ENCODE measurements around the gene ZNF878. TPM values are rescaled to one million over a fixed set of nuclear protein-coding genes. Genes with fewer than 3 reads are reported as not detected.

The ZNF878 gene
- total and polyA plus RNA-seq, 4 experiments from 2014 or later: not detected

DNA sequence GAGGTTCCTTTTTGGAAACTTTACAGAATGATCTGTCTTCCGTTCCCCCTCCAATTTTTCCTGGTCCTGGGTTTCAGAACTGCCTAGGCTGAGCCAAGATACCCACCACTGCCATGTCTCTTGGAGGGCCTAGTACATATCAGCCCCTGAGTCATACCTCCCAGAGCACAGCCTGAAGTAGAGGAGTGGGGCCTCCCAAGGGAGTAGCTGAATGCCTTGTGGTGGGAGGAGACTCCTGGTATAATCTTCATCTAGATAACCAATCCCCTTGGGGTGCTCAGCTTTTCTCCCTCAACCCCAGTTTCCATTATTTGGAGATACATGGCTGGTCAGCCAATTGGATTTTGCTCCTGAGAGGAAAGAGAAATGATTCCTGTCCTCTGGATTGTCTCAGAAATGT, 57.6 kb downstream of the ZNF878 start:
- CTCF ChIA-PET (ENCODE audit: partially characterized antibody): interaction anchor here (2.7 kb wide), 1 partner anchor 197 kb away, joined by 7 read pairs; the partner anchor contains the start of gene ZNF491

More for the DNA sequence above, 57.6 kb downstream of the ZNF878 start:
- Histone ChIP-seq H3K4me3 (ENCODE audit: low read length in 2 of 2) (no peak overlapping the region), H3K27me3 (ENCODE audit: insufficient read depth, low read length) (no peaks in the 10 kb centered on the region), H3K9me3 (ENCODE audit: control insufficient read depth in 1 of 2, low read length in 2 of 2) (no peaks in the 10 kb centered on the region), H3K4me1 (ENCODE audit: insufficient read depth, low read length) (peaks cover 9% of the 10 kb centered on the region), H3K27ac (ENCODE audit: low read depth, low read length) (no peak overlapping the region), H3K36me3 (ENCODE audit: insufficient read depth, low read length) (no peaks in the 10 kb centered on the region)
- H3K4me1 Mint-ChIP-seq: peaks cover 22 to 42% (median 29%) of the 10 kb centered on the region in 4 donors
- DNase-seq: no peak
- no peak overlapping the region for H3K4me3 Mint-ChIP-seq
- H3K36me3 Mint-ChIP-seq: peaks cover 25 to 28% of the 10 kb centered on the region in 2 donors
- no peaks in the 10 kb centered on the region for H3K27me3 Mint-ChIP-seq
- H3K27ac Mint-ChIP-seq: no peak overlapping the region
- no peaks in the 10 kb centered on the region for H3K9me3 Mint-ChIP-seq
- intact Hi-C loops (cut with micrococcal nuclease): no loop called here
- POLR2A ChIA-PET (ENCODE audit: partially characterized antibody): no interaction called here

Other genes starting within 250 kb of the ZNF878 start
- 10 to 100 TPM; 18.0 to 18.5 TPM for gene ZNF440, start 238.7 kb downstream of the ZNF878 start, total RNA-seq
- 1 to 10 TPM; 1.8 to 3.7 TPM for gene ZNF440, start 238.7 kb downstream of the ZNF878 start, polyA plus RNA-seq
- gene ZNF439, start 204.2 kb downstream of the ZNF878 start, total RNA-seq: 10 to 100 TPM; 16.9 to 17.7 TPM
- gene ZNF439, start 204.2 kb downstream of the ZNF878 start, polyA plus RNA-seq: 1 to 10 TPM in 1 of 2 donors, under 1 TPM in 1; 0.72 to 5.6 TPM
- gene ZNF69, start 165.2 kb downstream of the ZNF878 start, total RNA-seq: 1 to 10 TPM; 7.5 to 8.5 TPM
- gene ZNF69, start 165.2 kb downstream of the ZNF878 start, polyA plus RNA-seq: 1 to 10 TPM in 1 of 2 donors, under 1 TPM in 1; 0.57 to 3.1 TPM
- gene ZNF700, start 127.9 kb downstream of the ZNF878 start, total RNA-seq: 10 to 100 TPM; 24.9 to 25.6 TPM
- gene ZNF700, start 127.9 kb downstream of the ZNF878 start, polyA plus RNA-seq: 1 to 10 TPM; 3.2 to 5.6 TPM
- 10 to 100 TPM; 14.3 to 16.4 TPM for gene ZNF763, start 87.9 kb downstream of the ZNF878 start, total RNA-seq
- 1 to 10 TPM; 2.6 to 3.7 TPM for gene ZNF763, start 87.9 kb downstream of the ZNF878 start, polyA plus RNA-seq
- gene ZNF433, start 17.3 kb downstream of the ZNF878 start, total RNA-seq: under 1 TPM; 0.38 to 0.44 TPM
- 1 to 10 TPM in 1 of 2 donors, under 1 TPM in 1; 0.98 to 2.2 TPM for gene ZNF433, start 17.3 kb downstream of the ZNF878 start, polyA plus RNA-seq
- gene ZNF844, start 11.8 kb upstream of the ZNF878 start, total RNA-seq: 1 to 10 TPM; 8.8 to 9.8 TPM
- 1 to 10 TPM; 2.3 to 3.2 TPM for gene ZNF844, start 11.8 kb upstream of the ZNF878 start, polyA plus RNA-seq
- gene ZNF20, start 87.4 kb upstream of the ZNF878 start, total RNA-seq: 1 to 10 TPM; 4.0 to 7.4 TPM
- 1 to 10 TPM; 1.6 to 2.2 TPM for gene ZNF20, start 87.4 kb upstream of the ZNF878 start, polyA plus RNA-seq
- gene ZNF625, start 103.8 kb upstream of the ZNF878 start, total RNA-seq: 1 to 10 TPM; 2.1 to 2.6 TPM
- under 1 TPM in 1 of 2 donors, not detected in 1; 0.52 TPM for gene ZNF625, start 103.8 kb upstream of the ZNF878 start, polyA plus RNA-seq
- gene ZNF136, start 110.1 kb upstream of the ZNF878 start, total RNA-seq: 10 to 100 TPM; 26.9 to 32.8 TPM
- 10 to 100 TPM; 17.0 to 18.5 TPM for gene ZNF136, start 110.1 kb upstream of the ZNF878 start, polyA plus RNA-seq
- gene ZNF44, start 241.9 kb upstream of the ZNF878 start, total RNA-seq: 10 to 100 TPM; 62.2 TPM
- gene ZNF44, start 241.9 kb upstream of the ZNF878 start, polyA plus RNA-seq: 10 to 100 TPM; 27.9 to 43.9 TPM